SU-DHL-6 (cell line): ENCODE measurements around the gene ABCA4.

Experiments used
- H2AFZ ChIP-seq: fragments of 200-600 bp; sonication (generic); 2 replicates; pipeline ENCODE4 v1.6.1; 2014; ENCODE audit warnings: low read depth, mild to moderate bottlenecking, moderate library complexity, mixed read lengths, antibody characterized with exemption, low read length; ENCODE audit not compliant: severe bottlenecking
- H3F3A ChIP-seq: fragments of 200-600 bp; shearing (Covaris generic); 2 replicates; pipeline ENCODE4 v1.6.0; 2016; ENCODE audit warnings: antibody characterized with exemption, mild to moderate bottlenecking; ENCODE audit not compliant: insufficient read depth
- H3K27ac ChIP-seq: fragments of 200-600 bp; sonication (generic); 2 replicates; pipeline ENCODE4 v1.5.1; 2016; ENCODE audit warnings: low read depth, mild to moderate bottlenecking, low read length, moderate library complexity, mixed read lengths
- H3K27me3 ChIP-seq: fragments of 200-600 bp; sonication (generic), shearing (Covaris generic); 2 replicates; pipeline ENCODE4 v1.6.0; 2014; ENCODE audit warnings: mild to moderate bottlenecking, low read length
- H3K36me3 ChIP-seq: fragments of 200-600 bp; sonication (generic); 2 replicates; pipeline ENCODE4 v1.6.1; 2014; ENCODE audit warnings: mild to moderate bottlenecking, low read length, mixed read lengths
- H3K4me2 ChIP-seq: fragments of 300-600, 200-600 bp; shearing (Covaris generic), sonication (generic); 2 replicates; pipeline ENCODE4 v1.6.0; 2014; ENCODE audit warnings: low read length, low read depth, mild to moderate bottlenecking; ENCODE audit not compliant: poor library complexity, severe bottlenecking
- H3K4me3 ChIP-seq: fragments of 200-600 bp; sonication (generic); 2 replicates; pipeline ENCODE4 v1.5.1; 2014; ENCODE audit warnings: antibody characterized with exemption, low read length, mild to moderate bottlenecking, mixed read lengths; ENCODE audit not compliant: insufficient read depth, poor library complexity, severe bottlenecking
- H3K79me2 ChIP-seq: fragments of 200-600 bp; sonication (generic); 2 replicates; pipeline ENCODE4 v1.6.1; 2014; ENCODE audit warnings: mild to moderate bottlenecking, low read length, moderate library complexity; ENCODE audit not compliant: insufficient read depth
- H3K9ac ChIP-seq: fragments of 200-600 bp; sonication (generic); 2 replicates; pipeline ENCODE4 v1.7.0; 2014; ENCODE audit warnings: mild to moderate bottlenecking, low read length
- H3K9me2 ChIP-seq: fragments of 200-600 bp; sonication (generic); replicated peaks from 2 replicates; pipeline ENCODE4 v1.6.1; 2014; ENCODE audit warnings: low read length; ENCODE audit not compliant: insufficient read depth
- H3K9me3 ChIP-seq: fragments of 200-600 bp; sonication (generic); 2 replicates; pipeline ENCODE4 v1.6.1; 2014; ENCODE audit warnings: low read length, mixed read lengths; ENCODE audit not compliant: insufficient read depth
- H4K20me1 ChIP-seq: fragments of 200-600 bp; sonication (generic); 2 replicates; pipeline ENCODE4 v1.6.1; 2014; ENCODE audit warnings: low read depth, mild to moderate bottlenecking, antibody characterized with exemption, low read length, moderate library complexity, mixed read lengths
- CTCF ChIP-seq: fragments of 200-600 bp; sonication (generic); IDR thresholded peaks from one replicate; pipeline ENCODE4 v1.5.1; 2017; ENCODE audit warnings: antibody characterized with exemption, mild to moderate bottlenecking, low read length, moderate library complexity; ENCODE audit not compliant: insufficient read depth, poor library complexity, severe bottlenecking
- EZH2phosphoT487 ChIP-seq: fragments of 200-600 bp; sonication (generic), shearing (Covaris generic); conservative IDR thresholded peaks from 2 replicates; pipeline ENCODE4 v1.6.1; 2018; ENCODE audit warnings: mild to moderate bottlenecking, antibody characterized with exemption, low read length, moderate library complexity, mixed read lengths

The ABCA4 gene

GRCh38 chr1:94096797-94097549 is 24.0 kb downstream of the ABCA4 start:
- Histone ChIP-seq H3K27ac (no peak overlapping the region), H3K9ac (no peak overlapping the region)

DNA sequence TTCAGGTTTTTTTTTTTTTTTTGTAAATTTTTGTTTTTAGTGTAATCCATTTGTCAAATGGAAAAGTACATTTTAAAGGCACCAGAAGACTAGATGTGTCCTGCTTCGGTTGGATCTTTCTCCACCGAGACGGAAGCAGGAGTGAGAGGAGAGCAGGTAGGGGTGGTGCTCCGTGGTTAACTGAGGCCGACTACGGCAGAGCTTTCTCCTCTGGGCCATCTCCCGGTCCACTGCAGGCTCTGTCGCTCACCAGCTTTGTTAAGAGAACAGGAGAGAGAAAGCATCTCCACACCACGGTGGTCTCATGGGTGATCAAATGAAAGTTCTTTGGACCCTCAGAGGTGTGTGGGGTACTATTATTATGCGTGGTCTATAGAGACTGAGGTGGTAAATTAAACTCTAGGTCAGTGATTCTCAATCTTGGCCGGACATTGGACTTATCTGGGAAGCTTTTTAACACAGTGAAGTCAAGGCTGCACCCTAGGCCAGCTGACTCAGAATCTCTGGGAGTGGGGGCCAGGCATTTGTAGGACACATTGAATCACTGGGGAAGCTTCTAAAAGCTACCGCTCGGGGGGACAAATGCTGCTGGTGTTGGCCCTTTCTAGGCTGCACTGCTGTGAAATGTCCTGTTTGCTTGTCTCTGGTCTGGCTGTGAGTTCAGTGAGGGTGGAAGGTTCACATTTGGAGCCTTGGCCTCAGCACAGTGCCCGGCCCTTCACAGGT is 25.0 kb downstream of the ABCA4 start:
- Histone ChIP-seq H3K79me2 (no peaks in the 10 kb centered on the region), H3K4me3 (no peak overlapping the region), H2AFZ (no peak overlapping the region), H3K36me3 (no peaks in the 10 kb centered on the region), H3K9me3 (no peaks in the 10 kb centered on the region), H3K27ac (no peak overlapping the region), H3K4me2 (no peak overlapping the region), H3K27me3 (no peaks in the 10 kb centered on the region), H3K9ac (no peak overlapping the region), H4K20me1 (no peaks in the 10 kb centered on the region), H3K9me2 (no peaks in the 10 kb centered on the region), H3F3A (no peaks in the 10 kb centered on the region)
- TF ChIP-seq CTCF (no peak), EZH2phosphoT487 (no peak)

More at GRCh38 chr1:94096797-94097549, 24.0 kb downstream of the ABCA4 start:
- H3K79me2 ChIP-seq: no peaks in the 10 kb centered on the region
- H3K4me3 ChIP-seq: no peak overlapping the region
- no peak overlapping the region for H3K4me2 ChIP-seq
- no peak for TF ChIP-seq EZH2phosphoT487
- TF ChIP-seq CTCF: no peak
- H3K27me3 ChIP-seq: no peaks in the 10 kb centered on the region
- no peaks in the 10 kb centered on the region for H3K9me3 ChIP-seq
- H3K36me3 ChIP-seq: no peaks in the 10 kb centered on the region
- H3F3A ChIP-seq: no peaks in the 10 kb centered on the region
- no peak overlapping the region for H2AFZ ChIP-seq
- no peaks in the 10 kb centered on the region for H3K9me2 ChIP-seq
- H4K20me1 ChIP-seq: no peaks in the 10 kb centered on the region

GRCh38 chr1:94095112-94095637 is 25.8 kb downstream of the ABCA4 start:
- Histone ChIP-seq H3K4me3 (no peak overlapping the region), H3K4me2 (no peak overlapping the region)

More at GRCh38 chr1:94095112-94095637, 25.8 kb downstream of the ABCA4 start:
- H3K27ac ChIP-seq: no peak overlapping the region
- H3K36me3 ChIP-seq: no peaks in the 10 kb centered on the region
- H3K9me3 ChIP-seq: no peaks in the 10 kb centered on the region
- no peaks in the 10 kb centered on the region for H4K20me1 ChIP-seq
- no peak overlapping the region for H2AFZ ChIP-seq
- no peak overlapping the region for H3K9ac ChIP-seq
- H3K27me3 ChIP-seq: no peaks in the 10 kb centered on the region
- TF ChIP-seq CTCF (no peak), EZH2phosphoT487 (no peak)
- H3F3A ChIP-seq: no peaks in the 10 kb centered on the region
- H3K9me2 ChIP-seq: no peaks in the 10 kb centered on the region
- H3K79me2 ChIP-seq: no peaks in the 10 kb centered on the region
